HepG2 (cell line): ENCODE data around the gene TRAP1. TPM values are rescaled to one million over a fixed set of nuclear protein-coding genes. Genes with fewer than 3 reads are reported as not detected.
A peak's percentile ranks its signal among the peaks of the same experiment; 100 is the strongest.

Experiments used
- AKAP8 ChIP-seq: sonication (generic); formaldehyde crosslinking; IDR thresholded peaks from 2 replicates; pipeline ENCODE4 v1.5.1; 2020; ENCODE audit warnings: mild to moderate bottlenecking, missing genetic modification reagents
- ASH2L ChIP-seq: fragments of 300-600, 200-600 bp; sonication (generic); IDR thresholded peaks from 2 replicates; pipeline ENCODE4 v1.7.0; 2017; ENCODE audit warnings: low read depth, mild to moderate bottlenecking, moderate library complexity, mixed read lengths, low read length; ENCODE audit not compliant: insufficient read length
- ATF7 ChIP-seq, 2 experiments: fragments of 450-650 bp in 1 of 2; sonication (generic) in 1 of 2; formaldehyde crosslinking in 1 of 2; IDR thresholded peaks; 2 replicates each; pipeline versions ENCODE4 v1.4.0 to v1.6.1; 2016 to 2020; ENCODE audit warnings: antibody characterized with exemption in 1 of 2, mild to moderate bottlenecking in 1 of 2, missing genetic modification reagents in 1 of 2
- EED ChIP-seq: sonication (generic); formaldehyde crosslinking; IDR thresholded peaks from 2 replicates; pipeline ENCODE4 v1.5.0; 2020; ENCODE audit warnings: mild to moderate bottlenecking, missing genetic modification reagents
- EZH2 ChIP-seq: conservative IDR thresholded peaks from 2 replicates; pipeline ENCODE4 v1.6.1; 2012; ENCODE audit warnings: mild to moderate bottlenecking, low read depth, low read length, moderate library complexity
- HOXD1 ChIP-seq: sonication (generic); formaldehyde crosslinking; IDR thresholded peaks from 2 replicates; pipeline ENCODE4 v1.5.0; 2020; ENCODE audit warnings: missing genetic modification reagents
- KLF11 ChIP-seq: IDR thresholded peaks from 2 replicates; pipeline ENCODE4 v1.6.1; 2016; ENCODE audit warnings: missing compliant biosample characterization
- KMT2B ChIP-seq: IDR thresholded peaks from 2 replicates; pipeline ENCODE4 v1.6.1; 2016; ENCODE audit warnings: missing genetic modification reagents, missing compliant biosample characterization
- NCOR1 ChIP-seq: fragments of 200-600 bp; sonication (generic); IDR thresholded peaks from 2 replicates; pipeline ENCODE4 v1.7.0; 2017; ENCODE audit warnings: antibody characterized with exemption, low read length, borderline replicate concordance
- NFYB ChIP-seq: sonication (generic); formaldehyde crosslinking; IDR thresholded peaks from 2 replicates; pipeline ENCODE4 v1.4.0; 2020; ENCODE audit warnings: missing genetic modification reagents
- PAX8 ChIP-seq: sonication (generic); formaldehyde crosslinking; IDR thresholded peaks from 2 replicates; pipeline ENCODE4 v1.8.0; 2022; ENCODE audit warnings: mild to moderate bottlenecking, missing genetic modification reagents, borderline replicate concordance
- ZNF207 ChIP-seq: fragments of 450-650 bp; IDR thresholded peaks from 2 replicates; pipeline ENCODE4 v1.6.1; 2016; ENCODE audit warnings: antibody characterized with exemption, borderline replicate concordance
- ZNF354B ChIP-seq: sonication (generic); formaldehyde crosslinking; IDR thresholded peaks from 2 replicates; pipeline ENCODE4 v1.8.0; 2022; ENCODE audit warnings: mild to moderate bottlenecking, missing genetic modification reagents
- ZNF431 ChIP-seq: sonication (generic); formaldehyde crosslinking; IDR thresholded peaks from 2 replicates; pipeline ENCODE4 v1.9.0; 2022; ENCODE audit warnings: missing genetic modification reagents, low read depth, mild to moderate bottlenecking, borderline replicate concordance
- ZNF841 ChIP-seq: sonication (generic); formaldehyde crosslinking; IDR thresholded peaks from 2 replicates; pipeline ENCODE4 v1.8.1; 2023; ENCODE audit warnings: missing genetic modification reagents, borderline replicate concordance
- polyA plus RNA-seq, 8 experiments: library from polyadenylated mRNA; depleted of rRNA in 3 of 8; stranded (reverse) in 7 of 8; unstranded in 1 of 8; fragments of >200 nt; fragmentation: Illumina TruSeq in 4 of 8; extraction: Trizol in 4 of 8; gene quantifications; 2 replicates each; pipeline versions ENCODE4 v1.2.1 to v1.2.3, GENCODE V29; 2011 to 2016; ENCODE audit warnings: low read depth in 4 of 8, missing spikeins in 1 of 8, mixed read lengths in 1 of 8; ENCODE audit not compliant: insufficient read depth in 1 of 8
- total RNA-seq, 5 experiments: library from RNA; depleted of rRNA; stranded (reverse); fragments of >200 nt; fragmentation: Illumina TruSeq; extraction: Trizol; gene quantifications; 2 replicates each; pipeline ENCODE4 v1.2.3, GENCODE V29; 2016; ENCODE audit warnings: low read depth in 1 of 5
- TF ChIP-seq, protein P1 (sequence below): sonication (generic); formaldehyde crosslinking; IDR thresholded peaks from 2 replicates; pipeline ENCODE4 v1.8.1; 2023; ENCODE audit warnings: mild to moderate bottlenecking, missing genetic modification reagents
- TF ChIP-seq, protein P2 (sequence below): sonication (generic); formaldehyde crosslinking; IDR thresholded peaks from 2 replicates; pipeline ENCODE4 v1.5.1; 2020; ENCODE audit warnings: missing genetic modification reagents, mild to moderate bottlenecking, borderline replicate concordance
- TF ChIP-seq, protein P3 (sequence below): IDR thresholded peaks from 2 replicates; pipeline ENCODE4 v1.6.1; 2016; ENCODE audit warnings: low read depth
- TF ChIP-seq, protein P4 (sequence below): sonication (generic); formaldehyde crosslinking; IDR thresholded peaks from 2 replicates; pipeline ENCODE4 v1.9.0; 2021; ENCODE audit warnings: mild to moderate bottlenecking, missing genetic modification reagents

Gene TRAP1
- total and polyA plus RNA-seq, 2 of the 13 experiments (the other 11 are each of a cell fraction or from before 2014, with no cell fraction given), result 127 to 240 TPM

DNA sequence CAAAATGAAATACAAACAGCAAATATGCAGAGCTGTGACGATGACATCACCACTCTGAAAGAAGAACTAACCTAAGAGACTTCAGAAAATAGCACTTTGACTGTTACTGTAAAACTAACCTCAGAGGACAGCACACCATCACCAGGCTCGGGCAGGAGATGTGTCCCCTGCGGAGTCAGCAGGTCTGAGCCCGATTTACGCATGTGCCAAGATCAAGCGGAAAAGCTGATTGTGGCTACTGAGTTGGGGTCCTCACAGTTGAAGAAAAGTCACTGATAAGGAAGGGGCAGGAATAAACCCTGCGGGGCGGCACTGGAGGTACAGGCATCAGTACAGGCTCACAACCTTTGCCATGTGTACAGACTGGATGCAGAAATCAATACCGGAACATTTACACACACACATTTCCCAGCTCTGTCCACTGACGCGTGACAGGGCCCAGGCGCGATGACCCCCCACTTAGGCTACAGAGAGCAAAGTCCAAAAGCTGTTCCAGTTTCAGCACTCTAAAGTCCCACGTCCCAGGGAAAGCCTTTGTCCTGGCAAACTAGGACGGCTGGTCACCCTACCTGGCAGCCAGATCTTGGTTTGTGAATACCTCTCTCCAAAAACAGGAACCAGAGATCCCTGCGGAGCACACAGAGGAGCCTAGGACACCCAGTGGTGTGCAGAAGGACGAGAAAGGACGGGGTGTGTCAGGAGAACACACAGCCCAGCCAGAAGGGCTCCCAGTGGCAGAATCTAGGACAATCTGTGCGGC is 21.5 kb downstream of the TRAP1 start (continued):
- TF ChIP-seq, protein P1, sequence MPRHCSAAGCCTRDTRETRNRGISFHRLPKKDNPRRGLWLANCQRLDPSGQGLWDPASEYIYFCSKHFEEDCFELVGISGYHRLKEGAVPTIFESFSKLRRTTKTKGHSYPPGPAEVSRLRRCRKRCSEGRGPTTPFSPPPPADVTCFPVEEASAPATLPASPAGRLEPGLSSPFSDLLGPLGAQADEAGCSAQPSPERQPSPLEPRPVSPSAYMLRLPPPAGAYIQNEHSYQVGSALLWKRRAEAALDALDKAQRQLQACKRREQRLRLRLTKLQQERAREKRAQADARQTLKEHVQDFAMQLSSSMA, result peak; percentile 43; the same call in 1 of the 2 replicates
- TF ChIP-seq AKAP8, result peak; percentile 95
- TF ChIP-seq KMT2B (CRISPR knock-in tag), result peak; percentile 78; the same call in 1 of the 2 replicates
- TF ChIP-seq ASH2L, result peak; percentile 93
- peak; percentile 96 for TF ChIP-seq ZNF431 (CRISPR knock-in tag)
- TF ChIP-seq, protein P2, sequence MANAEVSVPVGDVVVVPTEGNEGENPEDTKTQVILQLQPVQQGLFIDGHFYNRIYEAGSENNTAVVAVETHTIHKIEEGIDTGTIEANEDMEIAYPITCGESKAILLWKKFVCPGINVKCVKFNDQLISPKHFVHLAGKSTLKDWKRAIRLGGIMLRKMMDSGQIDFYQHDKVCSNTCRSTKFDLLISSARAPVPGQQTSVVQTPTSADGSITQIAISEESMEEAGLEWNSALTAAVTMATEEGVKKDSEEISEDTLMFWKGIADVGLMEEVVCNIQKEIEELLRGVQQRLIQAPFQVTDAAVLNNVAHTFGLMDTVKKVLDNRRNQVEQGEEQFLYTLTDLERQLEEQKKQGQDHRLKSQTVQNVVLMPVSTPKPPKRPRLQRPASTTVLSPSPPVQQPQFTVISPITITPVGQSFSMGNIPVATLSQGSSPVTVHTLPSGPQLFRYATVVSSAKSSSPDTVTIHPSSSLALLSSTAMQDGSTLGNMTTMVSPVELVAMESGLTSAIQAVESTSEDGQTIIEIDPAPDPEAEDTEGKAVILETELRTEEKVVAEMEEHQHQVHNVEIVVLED (CRISPR knock-in tag), result peak; percentile 74
- TF ChIP-seq ATF7 (IDR thresholded peaks at IDR 0.05), result peak; percentile 94
- TF ChIP-seq ATF7 (CRISPR knock-in tag; IDR thresholded peaks at IDR 0.05), result peak; percentile 83; the same call in 1 of the 2 replicates
- peak; percentile 33; the same call in 1 of the 2 replicates for TF ChIP-seq NFYB (CRISPR knock-in tag)
- TF ChIP-seq KLF11 (CRISPR knock-in tag), result peak; percentile 88
- TF ChIP-seq, protein P3, sequence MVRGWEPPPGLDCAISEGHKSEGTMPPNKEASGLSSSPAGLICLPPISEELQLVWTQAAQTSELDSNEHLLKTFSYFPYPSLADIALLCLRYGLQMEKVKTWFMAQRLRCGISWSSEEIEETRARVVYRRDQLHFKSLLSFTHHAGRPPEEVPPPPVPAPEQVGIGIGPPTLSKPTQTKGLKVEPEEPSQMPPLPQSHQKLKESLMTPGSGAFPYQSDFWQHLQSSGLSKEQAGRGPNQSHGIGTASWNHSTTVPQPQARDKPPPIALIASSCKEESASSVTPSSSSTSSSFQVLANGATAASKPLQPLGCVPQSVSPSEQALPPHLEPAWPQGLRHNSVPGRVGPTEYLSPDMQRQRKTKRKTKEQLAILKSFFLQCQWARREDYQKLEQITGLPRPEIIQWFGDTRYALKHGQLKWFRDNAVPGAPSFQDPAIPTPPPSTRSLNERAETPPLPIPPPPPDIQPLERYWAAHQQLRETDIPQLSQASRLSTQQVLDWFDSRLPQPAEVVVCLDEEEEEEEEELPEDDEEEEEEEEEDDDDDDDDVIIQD (CRISPR knock-in tag), result peak; percentile 77
- no peak for TF ChIP-seq ZNF841 (CRISPR knock-in tag)
- peak; percentile 98 for TF ChIP-seq NCOR1
- TF ChIP-seq HOXD1 (CRISPR knock-in tag), result peak; percentile 79
- TF ChIP-seq EZH2, result no peak
- 0 out of 2 replicates have a peak, but pooled peaks have one; percentile 43 for TF ChIP-seq EED
- TF ChIP-seq, protein P4, sequence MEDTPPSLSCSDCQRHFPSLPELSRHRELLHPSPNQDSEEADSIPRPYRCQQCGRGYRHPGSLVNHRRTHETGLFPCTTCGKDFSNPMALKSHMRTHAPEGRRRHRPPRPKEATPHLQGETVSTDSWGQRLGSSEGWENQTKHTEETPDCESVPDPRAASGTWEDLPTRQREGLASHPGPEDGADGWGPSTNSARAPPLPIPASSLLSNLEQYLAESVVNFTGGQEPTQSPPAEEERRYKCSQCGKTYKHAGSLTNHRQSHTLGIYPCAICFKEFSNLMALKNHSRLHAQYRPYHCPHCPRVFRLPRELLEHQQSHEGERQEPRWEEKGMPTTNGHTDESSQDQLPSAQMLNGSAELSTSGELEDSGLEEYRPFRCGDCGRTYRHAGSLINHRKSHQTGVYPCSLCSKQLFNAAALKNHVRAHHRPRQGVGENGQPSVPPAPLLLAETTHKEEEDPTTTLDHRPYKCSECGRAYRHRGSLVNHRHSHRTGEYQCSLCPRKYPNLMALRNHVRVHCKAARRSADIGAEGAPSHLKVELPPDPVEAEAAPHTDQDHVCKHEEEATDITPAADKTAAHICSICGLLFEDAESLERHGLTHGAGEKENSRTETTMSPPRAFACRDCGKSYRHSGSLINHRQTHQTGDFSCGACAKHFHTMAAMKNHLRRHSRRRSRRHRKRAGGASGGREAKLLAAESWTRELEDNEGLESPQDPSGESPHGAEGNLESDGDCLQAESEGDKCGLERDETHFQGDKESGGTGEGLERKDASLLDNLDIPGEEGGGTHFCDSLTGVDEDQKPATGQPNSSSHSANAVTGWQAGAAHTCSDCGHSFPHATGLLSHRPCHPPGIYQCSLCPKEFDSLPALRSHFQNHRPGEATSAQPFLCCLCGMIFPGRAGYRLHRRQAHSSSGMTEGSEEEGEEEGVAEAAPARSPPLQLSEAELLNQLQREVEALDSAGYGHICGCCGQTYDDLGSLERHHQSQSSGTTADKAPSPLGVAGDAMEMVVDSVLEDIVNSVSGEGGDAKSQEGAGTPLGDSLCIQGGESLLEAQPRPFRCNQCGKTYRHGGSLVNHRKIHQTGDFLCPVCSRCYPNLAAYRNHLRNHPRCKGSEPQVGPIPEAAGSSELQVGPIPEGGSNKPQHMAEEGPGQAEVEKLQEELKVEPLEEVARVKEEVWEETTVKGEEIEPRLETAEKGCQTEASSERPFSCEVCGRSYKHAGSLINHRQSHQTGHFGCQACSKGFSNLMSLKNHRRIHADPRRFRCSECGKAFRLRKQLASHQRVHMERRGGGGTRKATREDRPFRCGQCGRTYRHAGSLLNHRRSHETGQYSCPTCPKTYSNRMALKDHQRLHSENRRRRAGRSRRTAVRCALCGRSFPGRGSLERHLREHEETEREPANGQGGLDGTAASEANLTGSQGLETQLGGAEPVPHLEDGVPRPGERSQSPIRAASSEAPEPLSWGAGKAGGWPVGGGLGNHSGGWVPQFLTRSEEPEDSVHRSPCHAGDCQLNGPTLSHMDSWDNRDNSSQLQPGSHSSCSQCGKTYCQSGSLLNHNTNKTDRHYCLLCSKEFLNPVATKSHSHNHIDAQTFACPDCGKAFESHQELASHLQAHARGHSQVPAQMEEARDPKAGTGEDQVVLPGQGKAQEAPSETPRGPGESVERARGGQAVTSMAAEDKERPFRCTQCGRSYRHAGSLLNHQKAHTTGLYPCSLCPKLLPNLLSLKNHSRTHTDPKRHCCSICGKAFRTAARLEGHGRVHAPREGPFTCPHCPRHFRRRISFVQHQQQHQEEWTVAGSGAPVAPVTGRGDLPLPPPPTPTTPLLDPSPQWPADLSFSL, result peak; percentile 72; the same call in 1 of the 2 replicates
- TF ChIP-seq ZNF207, result no peak
- no peak for TF ChIP-seq PAX8 (CRISPR knock-in tag)
- TF ChIP-seq ZNF354B, result no peak
